GM23338 (cell line): ENCODE data around the gene OXNAD1. TPM values are rescaled to one million over a fixed set of nuclear protein-coding genes. Genes with fewer than 3 reads are reported as not detected.

Experiments used
- ATAC-seq: fragments of 200-7000 bp; cut with Tn5 transposase; 3 replicates; pipeline ENCODE4 v1.9.1; 2020
- DNase-seq: peaks from one replicate; pipeline ENCODE4 v3.0.0-alpha.2; 2015; ENCODE audit warnings: low spot score
- H2AFZ ChIP-seq: fragments of 200-600 bp; sonication (generic); 2 replicates; pipeline ENCODE4 v1.8.0; 2016; ENCODE audit warnings: antibody characterized with exemption, mild to moderate bottlenecking, moderate library complexity
- H3F3A ChIP-seq: fragments of 200-600 bp; sonication (generic); replicated peaks from 2 replicates; pipeline ENCODE4 v1.8.0; 2017; ENCODE audit warnings: antibody characterized with exemption, mixed run types, low read depth
- H3K27ac ChIP-seq: fragments of 200-600 bp; sonication (generic); 2 replicates; pipeline ENCODE4 v1.6.1; 2016; ENCODE audit warnings: low read depth
- H3K27me3 ChIP-seq: fragments of 200-600 bp; sonication (generic); 2 replicates; pipeline ENCODE4 v1.8.0; 2016; ENCODE audit warnings: mild to moderate bottlenecking, mixed run types, moderate library complexity; ENCODE audit not compliant: insufficient read depth
- H3K36me3 ChIP-seq: fragments of 200-600 bp; sonication (generic); 2 replicates; pipeline ENCODE4 v1.8.0; 2016; ENCODE audit warnings: mild to moderate bottlenecking; ENCODE audit not compliant: insufficient read depth
- H3K4me1 ChIP-seq: fragments of 200-600 bp; sonication (generic); 2 replicates; pipeline ENCODE4 v1.8.0; 2016; ENCODE audit warnings: mild to moderate bottlenecking, moderate library complexity; ENCODE audit not compliant: insufficient read depth
- H3K4me2 ChIP-seq: fragments of 200-600 bp; sonication (generic); 2 replicates; pipeline ENCODE4 v1.7.1; 2017; ENCODE audit warnings: mixed run types
- H3K4me3 ChIP-seq: fragments of 200-600 bp; sonication (generic); 2 replicates; pipeline ENCODE4 v1.6.1; 2016; ENCODE audit warnings: mixed run types
- H3K79me2 ChIP-seq: fragments of 200-600 bp; sonication (generic); replicated peaks from 2 replicates; pipeline ENCODE4 v1.8.0; 2017; ENCODE audit warnings: mild to moderate bottlenecking; ENCODE audit not compliant: insufficient read depth
- H3K9me2 ChIP-seq: fragments of 200-600 bp; sonication (generic); 2 replicates; pipeline ENCODE4 v1.8.0; 2017; ENCODE audit not compliant: insufficient read depth
- H4K20me1 ChIP-seq: fragments of 200-600 bp; sonication (generic); replicated peaks from 2 replicates; pipeline ENCODE4 v1.8.0; 2017; ENCODE audit warnings: mild to moderate bottlenecking; ENCODE audit not compliant: insufficient read depth
- H3K27ac Mint-ChIP-seq: 2 replicates; pipeline ENCODE4 v1.8.0; 2020; ENCODE audit warnings: inconsistent platforms, mild to moderate bottlenecking, moderate library complexity, mixed read lengths
- H3K27me3 Mint-ChIP-seq: 3 replicates; pipeline ENCODE4 v1.8.0; 2022; ENCODE audit warnings: low read depth, mild to moderate bottlenecking, moderate library complexity, mixed read lengths, inconsistent platforms; ENCODE audit not compliant: insufficient read depth, poor library complexity
- H3K36me3 Mint-ChIP-seq: 3 replicates; pipeline ENCODE4 v1.8.0; 2021; ENCODE audit warnings: low read depth, mild to moderate bottlenecking, inconsistent platforms, moderate library complexity, mixed read lengths
- H3K4me1 Mint-ChIP-seq: 3 replicates; pipeline ENCODE4 v1.8.0; 2020; ENCODE audit warnings: mild to moderate bottlenecking, inconsistent platforms, mixed read lengths
- H3K4me3 Mint-ChIP-seq: 3 replicates; pipeline ENCODE4 v1.8.0; 2021; ENCODE audit warnings: moderate library complexity, mild to moderate bottlenecking, inconsistent platforms, mixed read lengths
- H3K9me3 Mint-ChIP-seq: 3 replicates; pipeline ENCODE4 v1.8.0; 2020; ENCODE audit warnings: moderate library complexity, mild to moderate bottlenecking, inconsistent platforms, mixed read lengths
- CREB1 ChIP-seq: fragments of 250-450 bp; sonication (Bioruptor Pico); IDR thresholded peaks from 2 replicates; pipeline ENCODE4 v1.5.0; 2020; ENCODE audit warnings: low read depth, mild to moderate bottlenecking, moderate library complexity
- EZH2phosphoT487 ChIP-seq: fragments of 200-600 bp; sonication (generic); IDR thresholded peaks from one replicate; pipeline ENCODE4 v1.8.1; 2018; ENCODE audit warnings: antibody characterized with exemption; ENCODE audit not compliant: unreplicated experiment
- JUNB ChIP-seq: IDR thresholded peaks from one replicate; pipeline ENCODE4 v1.6.1; 2016; ENCODE audit warnings: antibody characterized with exemption; ENCODE audit not compliant: unreplicated experiment
- NANOG ChIP-seq: IDR thresholded peaks from 2 replicates; pipeline ENCODE4 v1.6.1; 2016; ENCODE audit warnings: antibody characterized with exemption, borderline replicate concordance
- POLR2AphosphoS5 ChIP-seq: IDR thresholded peaks from 2 replicates; pipeline ENCODE4 v1.6.1; 2016; ENCODE audit warnings: antibody characterized with exemption, low read depth
- ZNF114 ChIP-seq: fragments of 250-450 bp; sonication (Bioruptor Pico); IDR thresholded peaks from 2 replicates; pipeline ENCODE4 v1.5.0; 2020; ENCODE audit warnings: mild to moderate bottlenecking, moderate library complexity
- polyA plus RNA-seq: library from polyadenylated mRNA; unstranded; fragments of >200 nt; fragmentation: Nextera tagmentation; extraction: Ambion mirVana; gene quantifications from 2 replicates; pipeline ENCODE4 v1.2.1, GENCODE V29; 2016
- total RNA-seq: library from RNA; depleted of rRNA; stranded (reverse); fragments of >200 nt; shearing (Covaris generic); gene quantifications from 2 replicates; pipeline ENCODE4 v1.2.3, GENCODE V29; 2014
- TF ChIP-seq, protein P1 (sequence below): IDR thresholded peaks from one replicate; pipeline ENCODE4 v1.6.1; 2018; ENCODE audit warnings: antibody characterized with exemption; ENCODE audit not compliant: unreplicated experiment
- TF ChIP-seq, protein P2 (sequence below), 2 experiments: fragments of 200-600 bp in 1 of 2; sonication (generic) in 1 of 2; conservative IDR thresholded peaks; 2 replicates each; pipeline versions ENCODE4 v1.5.1 to v1.6.1; 2016 to 2017; ENCODE audit warnings: antibody characterized with exemption in 2 of 2, low read depth in 2 of 2, mild to moderate bottlenecking in 2 of 2, moderate library complexity in 1 of 2
- TF ChIP-seq, protein P3 (sequence below): fragments of 250-450 bp; sonication (Bioruptor Pico); IDR thresholded peaks from 2 replicates; pipeline ENCODE4 v1.5.0; 2020; ENCODE audit warnings: mild to moderate bottlenecking, moderate library complexity

Gene OXNAD1
- total and polyA plus RNA-seq, 2 experiments from 2014 or later: 22.9 to 34.2 TPM

DNA sequence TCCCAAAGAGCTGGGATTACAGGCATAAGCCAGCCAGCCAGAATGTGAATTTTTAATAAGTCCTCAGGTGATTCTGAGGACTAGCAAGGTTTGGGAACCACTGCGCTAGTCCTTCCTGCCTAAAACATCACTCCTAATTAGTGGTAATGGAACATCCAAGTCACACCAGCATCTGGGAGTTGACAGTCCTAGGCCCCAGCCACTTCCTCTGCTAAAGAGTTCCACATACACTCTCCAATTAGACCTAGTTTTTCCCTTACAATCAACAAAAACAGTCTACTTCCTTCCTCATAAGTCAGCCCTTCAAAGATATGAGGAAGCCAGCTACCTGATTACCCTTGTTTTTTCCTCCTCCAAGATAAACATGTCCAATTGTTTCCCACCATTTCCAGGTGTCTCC, 78.1 kb downstream of the OXNAD1 start:
- peaks cover 4% of the 10 kb centered on the region for H3K27me3 Mint-ChIP-seq
- Histone ChIP-seq H3K4me2 (no peak overlapping the region), H3K79me2 (no peaks in the 10 kb centered on the region), H4K20me1 (no peaks in the 10 kb centered on the region), H3K9me2 (0 out of 2 replicates have a peak, but pooled peaks cover 10% of the 10 kb centered on the region), H3K27me3 (no peaks in the 10 kb centered on the region), H3F3A (no peaks in the 10 kb centered on the region), H3K4me1 (no peaks in the 10 kb centered on the region; the same call in 1 of the 2 replicates), H3K4me3 (no peak overlapping the region), H3K36me3 (no peaks in the 10 kb centered on the region), H2AFZ (no peak overlapping the region), H3K27ac (no peak overlapping the region)
- ATAC-seq (no peak), DNase-seq (no peak)
- H3K36me3 Mint-ChIP-seq: peaks cover 18% of the 10 kb centered on the region
- no peaks in the 10 kb centered on the region for H3K9me3 Mint-ChIP-seq
- no peak overlapping the region for H3K27ac Mint-ChIP-seq
- no peak overlapping the region for H3K4me3 Mint-ChIP-seq
- peaks cover 16% of the 10 kb centered on the region for H3K4me1 Mint-ChIP-seq
- TF ChIP-seq ZNF114 (CRISPR knock-in tag): no peak
- TF ChIP-seq, protein P1, sequence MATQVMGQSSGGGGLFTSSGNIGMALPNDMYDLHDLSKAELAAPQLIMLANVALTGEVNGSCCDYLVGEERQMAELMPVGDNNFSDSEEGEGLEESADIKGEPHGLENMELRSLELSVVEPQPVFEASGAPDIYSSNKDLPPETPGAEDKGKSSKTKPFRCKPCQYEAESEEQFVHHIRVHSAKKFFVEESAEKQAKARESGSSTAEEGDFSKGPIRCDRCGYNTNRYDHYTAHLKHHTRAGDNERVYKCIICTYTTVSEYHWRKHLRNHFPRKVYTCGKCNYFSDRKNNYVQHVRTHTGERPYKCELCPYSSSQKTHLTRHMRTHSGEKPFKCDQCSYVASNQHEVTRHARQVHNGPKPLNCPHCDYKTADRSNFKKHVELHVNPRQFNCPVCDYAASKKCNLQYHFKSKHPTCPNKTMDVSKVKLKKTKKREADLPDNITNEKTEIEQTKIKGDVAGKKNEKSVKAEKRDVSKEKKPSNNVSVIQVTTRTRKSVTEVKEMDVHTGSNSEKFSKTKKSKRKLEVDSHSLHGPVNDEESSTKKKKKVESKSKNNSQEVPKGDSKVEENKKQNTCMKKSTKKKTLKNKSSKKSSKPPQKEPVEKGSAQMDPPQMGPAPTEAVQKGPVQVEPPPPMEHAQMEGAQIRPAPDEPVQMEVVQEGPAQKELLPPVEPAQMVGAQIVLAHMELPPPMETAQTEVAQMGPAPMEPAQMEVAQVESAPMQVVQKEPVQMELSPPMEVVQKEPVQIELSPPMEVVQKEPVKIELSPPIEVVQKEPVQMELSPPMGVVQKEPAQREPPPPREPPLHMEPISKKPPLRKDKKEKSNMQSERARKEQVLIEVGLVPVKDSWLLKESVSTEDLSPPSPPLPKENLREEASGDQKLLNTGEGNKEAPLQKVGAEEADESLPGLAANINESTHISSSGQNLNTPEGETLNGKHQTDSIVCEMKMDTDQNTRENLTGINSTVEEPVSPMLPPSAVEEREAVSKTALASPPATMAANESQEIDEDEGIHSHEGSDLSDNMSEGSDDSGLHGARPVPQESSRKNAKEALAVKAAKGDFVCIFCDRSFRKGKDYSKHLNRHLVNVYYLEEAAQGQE: no peak
- TF ChIP-seq, protein P2, sequence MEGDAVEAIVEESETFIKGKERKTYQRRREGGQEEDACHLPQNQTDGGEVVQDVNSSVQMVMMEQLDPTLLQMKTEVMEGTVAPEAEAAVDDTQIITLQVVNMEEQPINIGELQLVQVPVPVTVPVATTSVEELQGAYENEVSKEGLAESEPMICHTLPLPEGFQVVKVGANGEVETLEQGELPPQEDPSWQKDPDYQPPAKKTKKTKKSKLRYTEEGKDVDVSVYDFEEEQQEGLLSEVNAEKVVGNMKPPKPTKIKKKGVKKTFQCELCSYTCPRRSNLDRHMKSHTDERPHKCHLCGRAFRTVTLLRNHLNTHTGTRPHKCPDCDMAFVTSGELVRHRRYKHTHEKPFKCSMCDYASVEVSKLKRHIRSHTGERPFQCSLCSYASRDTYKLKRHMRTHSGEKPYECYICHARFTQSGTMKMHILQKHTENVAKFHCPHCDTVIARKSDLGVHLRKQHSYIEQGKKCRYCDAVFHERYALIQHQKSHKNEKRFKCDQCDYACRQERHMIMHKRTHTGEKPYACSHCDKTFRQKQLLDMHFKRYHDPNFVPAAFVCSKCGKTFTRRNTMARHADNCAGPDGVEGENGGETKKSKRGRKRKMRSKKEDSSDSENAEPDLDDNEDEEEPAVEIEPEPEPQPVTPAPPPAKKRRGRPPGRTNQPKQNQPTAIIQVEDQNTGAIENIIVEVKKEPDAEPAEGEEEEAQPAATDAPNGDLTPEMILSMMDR (conservative IDR thresholded peaks at IDR 0.05; ENCODE audit: low read depth in 2 of 2): no peak
- TF ChIP-seq JUNB: no peak
- TF ChIP-seq NANOG: no peak
- no peak for TF ChIP-seq CREB1 (CRISPR knock-in tag)
- no peak for TF ChIP-seq POLR2AphosphoS5

DNA sequence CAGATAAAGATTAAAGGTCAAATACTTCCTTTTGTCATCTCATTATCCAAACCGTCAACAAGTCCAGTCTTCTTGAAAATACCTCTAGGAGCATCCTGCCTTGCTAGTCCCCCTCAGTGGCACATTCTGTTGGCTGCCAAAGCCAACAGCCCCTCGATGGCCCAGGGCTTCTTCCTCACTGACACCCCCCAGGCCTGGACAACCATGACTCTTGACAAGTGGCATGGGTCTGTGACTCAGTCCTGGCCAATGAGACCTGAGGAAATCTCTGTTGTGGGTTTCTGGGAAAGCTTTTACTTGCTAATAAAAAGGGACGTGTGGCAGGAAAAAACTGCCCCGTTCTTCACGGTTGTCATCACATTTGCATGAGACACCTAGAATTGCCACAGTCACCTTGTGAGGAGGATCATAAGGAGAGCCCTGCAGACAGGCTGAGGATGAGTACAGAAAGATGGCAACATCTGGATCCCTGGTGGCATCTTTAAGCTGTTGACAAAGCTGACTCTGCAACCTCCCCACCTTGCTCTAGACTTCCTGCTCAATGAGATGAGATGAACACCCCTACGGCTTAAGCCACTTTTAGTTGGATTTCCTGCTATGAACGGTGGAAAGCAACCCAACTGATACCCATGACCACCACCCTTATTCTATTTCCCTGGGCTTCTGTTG, 81.5 kb downstream of the OXNAD1 start:
- peaks cover 28% of the 10 kb centered on the region for H3K4me1 Mint-ChIP-seq
- peaks cover 2% of the 10 kb centered on the region for H3K27me3 Mint-ChIP-seq
- Histone ChIP-seq H3K79me2 (no peaks in the 10 kb centered on the region), H2AFZ (no peak overlapping the region), H3K9me2 (peaks cover 13% of the 10 kb centered on the region; the same call in 1 of the 2 replicates), H3K4me3 (no peak overlapping the region), H3K4me2 (no peak overlapping the region), H3K4me1 (peaks cover 14% of the 10 kb centered on the region), H3K27me3 (no peaks in the 10 kb centered on the region), H3K27ac (no peak overlapping the region), H3F3A (no peaks in the 10 kb centered on the region), H4K20me1 (no peaks in the 10 kb centered on the region), H3K36me3 (no peaks in the 10 kb centered on the region)
- no peak overlapping the region for H3K4me3 Mint-ChIP-seq
- peaks cover 23% of the 10 kb centered on the region for H3K36me3 Mint-ChIP-seq
- H3K9me3 Mint-ChIP-seq: no peaks in the 10 kb centered on the region
- DNase-seq (no peak), ATAC-seq (no peak)
- no peak overlapping the region for H3K27ac Mint-ChIP-seq
- TF ChIP-seq EZH2phosphoT487: no peak
- TF ChIP-seq, protein P3, sequence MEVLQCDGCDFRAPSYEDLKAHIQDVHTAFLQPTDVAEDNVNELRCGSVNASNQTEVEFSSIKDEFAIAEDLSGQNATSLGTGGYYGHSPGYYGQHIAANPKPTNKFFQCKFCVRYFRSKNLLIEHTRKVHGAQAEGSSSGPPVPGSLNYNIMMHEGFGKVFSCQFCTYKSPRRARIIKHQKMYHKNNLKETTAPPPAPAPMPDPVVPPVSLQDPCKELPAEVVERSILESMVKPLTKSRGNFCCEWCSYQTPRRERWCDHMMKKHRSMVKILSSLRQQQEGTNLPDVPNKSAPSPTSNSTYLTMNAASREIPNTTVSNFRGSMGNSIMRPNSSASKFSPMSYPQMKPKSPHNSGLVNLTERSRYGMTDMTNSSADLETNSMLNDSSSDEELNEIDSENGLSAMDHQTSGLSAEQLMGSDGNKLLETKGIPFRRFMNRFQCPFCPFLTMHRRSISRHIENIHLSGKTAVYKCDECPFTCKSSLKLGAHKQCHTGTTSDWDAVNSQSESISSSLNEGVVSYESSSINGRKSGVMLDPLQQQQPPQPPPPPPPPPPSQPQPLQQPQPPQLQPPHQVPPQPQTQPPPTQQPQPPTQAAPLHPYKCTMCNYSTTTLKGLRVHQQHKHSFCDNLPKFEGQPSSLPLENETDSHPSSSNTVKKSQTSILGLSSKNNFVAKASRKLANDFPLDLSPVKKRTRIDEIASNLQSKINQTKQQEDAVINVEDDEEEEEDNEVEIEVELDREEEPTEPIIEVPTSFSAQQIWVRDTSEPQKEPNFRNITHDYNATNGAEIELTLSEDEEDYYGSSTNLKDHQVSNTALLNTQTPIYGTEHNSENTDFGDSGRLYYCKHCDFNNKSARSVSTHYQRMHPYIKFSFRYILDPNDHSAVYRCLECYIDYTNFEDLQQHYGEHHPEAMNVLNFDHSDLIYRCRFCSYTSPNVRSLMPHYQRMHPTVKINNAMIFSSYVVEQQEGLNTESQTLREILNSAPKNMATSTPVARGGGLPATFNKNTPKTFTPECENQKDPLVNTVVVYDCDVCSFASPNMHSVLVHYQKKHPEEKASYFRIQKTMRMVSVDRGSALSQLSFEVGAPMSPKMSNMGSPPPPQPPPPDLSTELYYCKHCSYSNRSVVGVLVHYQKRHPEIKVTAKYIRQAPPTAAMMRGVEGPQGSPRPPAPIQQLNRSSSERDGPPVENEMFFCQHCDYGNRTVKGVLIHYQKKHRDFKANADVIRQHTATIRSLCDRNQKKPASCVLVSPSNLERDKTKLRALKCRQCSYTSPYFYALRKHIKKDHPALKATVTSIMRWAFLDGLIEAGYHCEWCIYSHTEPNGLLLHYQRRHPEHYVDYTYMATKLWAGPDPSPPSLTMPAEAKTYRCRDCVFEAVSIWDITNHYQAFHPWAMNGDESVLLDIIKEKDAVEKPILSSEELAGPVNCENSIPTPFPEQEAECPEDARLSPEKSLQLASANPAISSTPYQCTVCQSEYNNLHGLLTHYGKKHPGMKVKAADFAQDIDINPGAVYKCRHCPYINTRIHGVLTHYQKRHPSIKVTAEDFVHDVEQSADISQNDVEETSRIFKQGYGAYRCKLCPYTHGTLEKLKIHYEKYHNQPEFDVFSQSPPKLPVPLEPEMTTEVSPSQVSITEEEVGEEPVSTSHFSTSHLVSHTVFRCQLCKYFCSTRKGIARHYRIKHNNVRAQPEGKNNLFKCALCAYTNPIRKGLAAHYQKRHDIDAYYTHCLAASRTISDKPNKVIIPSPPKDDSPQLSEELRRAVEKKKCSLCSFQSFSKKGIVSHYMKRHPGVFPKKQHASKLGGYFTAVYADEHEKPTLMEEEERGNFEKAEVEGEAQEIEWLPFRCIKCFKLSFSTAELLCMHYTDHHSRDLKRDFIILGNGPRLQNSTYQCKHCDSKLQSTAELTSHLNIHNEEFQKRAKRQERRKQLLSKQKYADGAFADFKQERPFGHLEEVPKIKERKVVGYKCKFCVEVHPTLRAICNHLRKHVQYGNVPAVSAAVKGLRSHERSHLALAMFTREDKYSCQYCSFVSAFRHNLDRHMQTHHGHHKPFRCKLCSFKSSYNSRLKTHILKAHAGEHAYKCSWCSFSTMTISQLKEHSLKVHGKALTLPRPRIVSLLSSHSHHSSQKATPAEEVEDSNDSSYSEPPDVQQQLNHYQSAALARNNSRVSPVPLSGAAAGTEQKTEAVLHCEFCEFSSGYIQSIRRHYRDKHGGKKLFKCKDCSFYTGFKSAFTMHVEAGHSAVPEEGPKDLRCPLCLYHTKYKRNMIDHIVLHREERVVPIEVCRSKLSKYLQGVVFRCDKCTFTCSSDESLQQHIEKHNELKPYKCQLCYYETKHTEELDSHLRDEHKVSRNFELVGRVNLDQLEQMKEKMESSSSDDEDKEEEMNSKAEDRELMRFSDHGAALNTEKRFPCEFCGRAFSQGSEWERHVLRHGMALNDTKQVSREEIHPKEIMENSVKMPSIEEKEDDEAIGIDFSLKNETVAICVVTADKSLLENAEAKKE (CRISPR knock-in tag): no peak
- no peak for TF ChIP-seq ZNF114 (CRISPR knock-in tag)
